NCI-H1092 (cell line): ENCODE results near the gene PANK1.
"Not testable (repeated sequence)": the region's sequence is repeated elsewhere in the genome, so short reads cannot be mapped to it uniquely, and the experiment has no call there.

Experiments
- DNase-seq: peaks from one replicate; lab custom pipeline; 2025; lab: John Stamatoyannopoulos, UW

Gene PANK1

GRCh38 chr10:89651916-89652573 is 7.0 kb upstream of the PANK1 start:
- DNase-seq, result no peak

DNA sequence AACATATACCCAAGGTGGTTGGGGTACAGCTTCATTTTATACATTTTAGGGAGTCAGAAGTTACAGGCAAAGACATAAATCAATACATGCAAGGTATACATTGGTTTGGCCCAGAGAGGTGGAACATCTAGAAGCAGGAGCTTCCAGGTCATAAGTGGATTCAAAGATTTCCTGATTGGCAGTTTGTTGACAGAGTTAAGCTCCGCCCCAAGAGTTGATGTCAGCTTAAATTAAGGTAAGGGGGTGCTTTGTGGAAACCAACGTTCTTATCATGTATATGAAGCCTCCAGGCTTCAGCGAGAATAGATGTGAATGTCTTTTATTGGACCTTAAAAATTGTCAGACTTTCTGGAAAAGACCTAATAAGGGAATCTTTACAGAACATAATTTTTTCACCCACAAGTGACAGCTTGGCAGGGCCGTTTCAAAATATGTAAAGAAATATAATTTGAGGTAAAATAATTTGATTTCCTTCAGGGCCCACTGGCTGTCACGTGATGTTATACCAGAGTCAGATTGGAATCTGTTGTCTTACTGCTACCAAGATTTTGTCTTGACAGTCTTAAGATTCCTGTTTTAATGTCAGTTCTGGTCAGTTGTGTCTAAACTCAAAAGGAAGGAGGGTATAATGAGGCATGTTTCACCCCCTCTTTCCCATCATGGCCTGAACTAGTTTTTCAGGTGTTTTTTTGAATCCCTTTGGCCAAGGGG is 6.3 kb upstream of the PANK1 start:
- no peak for DNase-seq

GRCh38 chr10:89649051-89649450 is 4.0 kb upstream of the PANK1 start:
- DNase-seq, result no peak

GRCh38 chr10:89648074-89648473 is 3.0 kb upstream of the PANK1 start:
- DNase-seq, result no peak

DNA sequence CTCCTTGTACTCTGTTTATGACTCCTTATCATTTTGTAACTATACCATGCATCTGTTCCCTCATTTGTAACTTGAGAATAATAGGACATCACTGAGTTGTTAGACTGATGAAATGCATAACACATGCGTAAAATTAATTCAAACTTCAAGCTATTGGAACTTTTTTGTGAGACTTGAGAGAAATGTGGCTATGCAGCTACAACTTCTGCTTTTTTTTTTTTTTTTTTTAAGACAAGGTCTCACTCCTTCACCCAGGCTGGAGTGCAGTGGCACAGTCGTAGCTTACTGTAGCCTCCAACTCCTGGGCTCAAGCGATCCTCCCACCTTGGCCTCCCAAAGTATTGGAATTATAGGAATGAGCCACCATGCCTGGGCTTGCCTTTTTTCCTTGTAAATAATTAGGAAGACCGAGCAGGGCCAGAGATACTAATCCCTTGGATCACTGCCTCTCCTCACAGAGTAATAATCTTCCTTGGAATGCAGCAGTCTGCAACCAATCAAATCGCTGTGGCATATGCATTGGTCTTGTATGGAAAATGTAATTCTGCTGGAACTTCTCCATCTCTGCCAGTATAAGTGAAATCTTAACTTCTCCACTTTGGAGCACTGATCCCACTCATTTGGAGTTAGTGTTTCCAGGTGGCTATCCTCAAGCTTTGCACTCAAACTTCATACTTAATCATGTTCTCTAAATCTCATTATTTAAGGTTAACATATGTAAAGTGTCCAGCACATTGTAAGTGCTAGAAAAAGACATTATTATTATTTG is 2.0 kb upstream of the PANK1 start:
- no peak for DNase-seq

GRCh38 chr10:89645742-89646172 is 715 bp upstream of the PANK1 start:
- no peak for DNase-seq

GRCh38 chr10:89644691-89644966 is 413 bp downstream of the PANK1 start:
- DNase-seq, result no peak

DNA sequence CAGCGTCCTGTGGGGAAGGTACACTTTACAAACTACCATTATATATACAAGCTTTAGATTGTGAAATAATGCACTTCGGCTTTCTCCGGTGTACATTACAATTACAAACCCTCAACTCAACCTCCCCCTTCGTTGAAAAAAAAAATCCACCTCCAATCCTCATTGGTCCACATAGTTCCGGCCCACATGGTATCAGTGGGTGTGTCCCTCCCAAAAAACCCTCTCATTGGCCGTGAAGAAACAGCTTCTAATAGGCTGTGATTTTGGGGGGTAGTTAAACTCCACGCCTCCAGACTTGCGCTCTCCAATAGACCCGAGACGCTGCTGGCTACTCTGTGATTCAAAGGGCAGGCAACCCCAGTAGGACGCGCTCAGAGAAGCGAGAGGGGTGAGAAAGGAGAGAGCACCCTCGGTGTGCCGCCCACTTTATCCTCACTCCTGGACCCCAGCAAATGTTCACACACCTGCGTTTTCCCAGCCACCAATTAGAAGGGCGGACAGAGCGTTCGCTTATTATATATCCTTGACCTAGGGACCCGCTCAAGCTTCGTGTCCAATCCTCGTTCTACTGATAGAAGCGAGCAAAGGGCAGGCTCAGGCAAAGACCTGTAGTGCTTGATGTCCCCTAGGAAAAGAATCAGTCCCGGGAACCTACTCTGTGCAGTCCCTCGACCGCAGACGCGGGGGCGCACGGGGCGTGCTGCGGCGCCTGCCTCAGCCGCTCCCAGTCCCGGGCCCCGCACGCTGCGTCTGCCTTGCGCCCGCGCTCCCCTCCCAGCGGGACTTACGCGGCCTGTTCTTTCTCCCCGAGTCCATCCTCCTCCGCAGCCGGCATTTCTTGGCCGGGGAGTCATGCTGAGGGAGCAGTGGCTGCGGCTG is 991 bp downstream of the PANK1 start:
- DNase-seq, result peak; percentile 81

DNA sequence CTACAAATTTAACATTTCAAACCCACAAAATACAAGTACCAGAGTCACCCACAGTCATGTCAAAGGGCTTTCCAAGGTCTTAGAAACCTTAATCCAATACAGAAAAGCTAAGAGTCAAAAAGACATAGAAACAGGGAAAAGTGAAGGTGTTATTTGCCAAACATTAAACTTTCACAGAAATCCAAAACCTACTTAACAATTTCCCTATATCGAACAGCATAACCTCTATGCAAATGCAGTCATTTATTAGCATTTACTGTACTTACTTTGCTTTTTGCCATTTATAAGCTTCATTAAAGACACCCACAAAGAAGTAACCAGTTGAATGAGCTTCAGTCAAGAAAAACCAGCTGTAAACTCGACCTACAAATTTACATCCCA is 1.6 kb downstream of the PANK1 start:
- no peak for DNase-seq

- no peak for DNase-seq
Measured at GRCh38 chr10:89642193-89642592, 2.8 kb downstream of the PANK1 start.

- no peak for DNase-seq
Measured at GRCh38 chr10:89640241-89640640, 4.8 kb downstream of the PANK1 start.

GRCh38 chr10:89639326-89639725 is 5.7 kb downstream of the PANK1 start:
- DNase-seq, result no peak

DNA sequence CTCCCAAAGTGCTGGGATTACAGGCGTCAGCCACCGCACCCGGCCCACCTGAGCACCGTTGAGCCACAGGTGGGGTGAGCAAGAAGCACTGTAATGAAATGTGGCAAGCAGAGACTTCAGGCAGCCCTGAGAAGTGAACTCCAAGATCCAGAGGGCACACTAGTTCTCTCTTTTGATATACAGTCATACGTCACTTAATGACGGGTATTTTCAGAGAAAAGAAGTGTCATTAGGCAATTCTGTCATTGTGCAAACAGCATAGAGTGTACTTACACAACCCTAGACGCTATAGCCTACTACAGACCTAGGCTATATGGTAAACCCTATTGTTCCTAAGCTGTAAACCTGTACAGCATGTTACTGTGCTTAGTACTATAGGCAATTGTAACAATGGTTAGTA is 7.9 kb downstream of the PANK1 start:
- DNase-seq, result no peak

- DNase-seq, result no peak
Measured at GRCh38 chr10:89634637-89635036, 10.4 kb downstream of the PANK1 start.

GRCh38 chr10:89633484-89633883 is 11.6 kb downstream of the PANK1 start:
- no peak for DNase-seq

- no peak for DNase-seq
Measured at GRCh38 chr10:89632824-89633223, 12.2 kb downstream of the PANK1 start.

DNA sequence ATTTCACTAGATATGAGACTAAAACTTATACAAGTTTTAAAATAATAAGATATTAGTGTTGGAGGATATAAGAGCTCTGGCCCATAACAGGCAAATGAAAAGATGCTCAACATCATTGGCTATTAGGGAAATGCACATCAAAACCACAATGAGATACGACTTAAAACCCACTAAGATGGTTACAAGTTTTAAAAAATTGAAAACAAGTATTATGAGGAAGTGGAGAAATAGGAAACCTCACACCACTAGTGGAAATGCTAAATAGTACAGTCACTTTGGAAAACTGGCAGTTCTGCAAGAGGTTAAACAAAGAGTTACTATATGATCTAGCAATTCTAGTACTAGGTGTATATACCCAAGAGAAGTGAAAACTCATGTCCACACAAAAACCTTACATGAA is 17.2 kb downstream of the PANK1 start:
- no peak for DNase-seq

GRCh38 chr10:89625041-89625765 is 19.8 kb downstream of the PANK1 start:
- no peak for DNase-seq

DNA sequence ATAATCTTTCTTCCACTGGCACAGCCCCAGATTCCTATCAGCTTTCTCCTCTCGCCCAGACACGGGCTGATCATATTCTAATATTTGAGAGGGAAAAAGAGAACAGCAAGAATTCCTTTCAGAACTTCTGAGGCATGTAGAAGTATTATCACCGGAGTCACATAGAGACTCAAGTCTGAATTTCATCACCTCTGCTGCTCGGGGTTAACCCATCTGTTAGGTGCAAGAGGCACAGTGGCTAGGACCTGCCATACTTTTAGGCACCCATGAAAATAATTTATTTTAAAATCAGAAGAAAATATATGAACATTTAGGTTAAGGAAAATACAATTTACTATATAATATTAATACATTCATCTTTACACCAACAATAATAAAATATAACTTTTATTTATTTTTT is 21.0 kb downstream of the PANK1 start:
- DNase-seq, result no peak

DNA sequence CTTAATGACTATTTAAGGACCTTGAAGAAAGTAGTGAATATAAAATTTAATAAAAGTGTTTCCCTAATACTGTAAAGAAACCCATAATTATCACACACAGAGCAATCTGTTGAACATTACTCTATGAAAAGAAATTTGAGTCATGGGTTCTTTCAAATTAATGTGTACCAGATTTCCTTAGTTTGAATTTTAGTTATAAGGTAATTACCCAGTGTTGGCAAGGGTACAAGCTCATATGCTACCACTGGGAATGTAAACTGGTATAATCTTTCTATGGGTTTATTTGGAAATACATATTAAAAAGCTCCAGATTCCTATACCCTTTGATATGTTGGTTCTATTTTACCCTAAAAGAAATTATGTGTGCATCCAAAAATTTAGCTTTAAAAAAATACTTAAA is 22.9 kb downstream of the PANK1 start:
- DNase-seq, result no peak

GRCh38 chr10:89621438-89621837 is 23.6 kb downstream of the PANK1 start:
- no peak for DNase-seq

DNA sequence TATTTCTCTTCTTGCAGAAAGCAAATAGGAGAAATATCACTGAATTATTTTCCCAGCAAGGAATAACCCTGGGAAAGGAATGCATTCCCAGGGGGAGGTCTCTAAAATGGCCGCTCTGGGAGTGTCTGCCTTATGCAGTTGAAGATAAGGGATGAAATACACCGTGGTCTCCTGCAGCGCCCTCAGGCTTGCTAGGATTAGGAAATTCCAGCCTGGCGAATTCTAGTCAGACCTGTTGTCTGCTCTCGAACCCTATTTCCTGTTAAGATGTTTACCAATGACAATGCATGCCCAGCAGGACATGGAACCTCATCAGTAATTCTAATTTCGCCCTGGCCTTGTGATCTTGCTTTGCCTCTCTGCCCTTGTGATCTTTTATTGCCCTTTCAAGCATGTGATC is 24.7 kb downstream of the PANK1 start:
- DNase-seq, result not testable (repeated sequence)
